Nephron (organoid): ENCODE measurements around the gene ZGPAT.

Source experiments
- H3K27ac Mint-ChIP-seq, 3 experiments: 2 replicates each; pipeline ENCODE4 v1.8.0; 2020; ENCODE audit warnings: mixed read lengths in 3 of 3, mild to moderate bottlenecking in 2 of 3, moderate library complexity in 1 of 3
- H3K27me3 Mint-ChIP-seq: 2 replicates; pipeline ENCODE4 v1.8.0; 2021; ENCODE audit warnings: low read depth, mild to moderate bottlenecking, moderate library complexity, mixed read lengths
- H3K36me3 Mint-ChIP-seq: 2 replicates; pipeline ENCODE4 v1.8.0; 2020; ENCODE audit warnings: low read depth, mixed read lengths
- H3K4me1 Mint-ChIP-seq: 2 replicates; pipeline ENCODE4 v1.8.0; 2020; ENCODE audit warnings: mixed read lengths
- H3K4me3 Mint-ChIP-seq, 3 experiments: 2 replicates each; pipeline ENCODE4 v1.8.0; 2020; ENCODE audit warnings: mild to moderate bottlenecking in 3 of 3, mixed read lengths in 3 of 3, moderate library complexity in 2 of 3
- H3K9me3 Mint-ChIP-seq: 2 replicates; pipeline ENCODE4 v1.8.0; 2020; ENCODE audit warnings: mixed read lengths
- TF ChIP-seq, protein P1 (sequence below), 3 experiments: fragments of 200-600 bp; sonication (generic); IDR thresholded peaks; one replicate each; pipeline ENCODE4 v1.5.0; 2021; ENCODE audit warnings: antibody characterized with exemption in 3 of 3; ENCODE audit not compliant: unreplicated experiment in 3 of 3

Gene ZGPAT

DNA sequence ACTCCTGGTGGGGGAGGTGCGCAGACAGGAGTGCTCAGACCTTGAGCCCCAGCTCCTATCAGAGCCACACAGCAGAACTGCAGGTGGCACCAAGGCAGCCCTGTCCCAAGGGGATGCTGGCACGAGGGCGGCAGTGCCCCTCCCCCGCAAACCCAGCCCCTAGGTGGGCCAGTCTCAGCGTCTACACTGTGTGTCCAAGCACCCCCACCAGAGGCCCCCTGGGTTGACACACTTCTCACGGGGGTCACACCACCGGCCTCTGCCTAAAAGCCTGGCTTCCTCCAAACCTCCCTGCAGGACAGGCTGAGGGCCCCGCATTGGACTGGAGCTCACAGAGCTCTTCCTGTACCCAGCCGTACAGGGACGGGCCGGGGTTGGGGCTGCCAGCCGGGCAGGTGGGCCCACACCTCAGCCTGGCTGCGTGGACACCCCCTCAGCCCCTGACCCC is 39.8 kb downstream of the ZGPAT start:
- H3K4me1 Mint-ChIP-seq = peaks cover 4% of the 10 kb centered on the region
- no peaks in the 10 kb centered on the region for H3K9me3 Mint-ChIP-seq
- TF ChIP-seq, protein P1, sequence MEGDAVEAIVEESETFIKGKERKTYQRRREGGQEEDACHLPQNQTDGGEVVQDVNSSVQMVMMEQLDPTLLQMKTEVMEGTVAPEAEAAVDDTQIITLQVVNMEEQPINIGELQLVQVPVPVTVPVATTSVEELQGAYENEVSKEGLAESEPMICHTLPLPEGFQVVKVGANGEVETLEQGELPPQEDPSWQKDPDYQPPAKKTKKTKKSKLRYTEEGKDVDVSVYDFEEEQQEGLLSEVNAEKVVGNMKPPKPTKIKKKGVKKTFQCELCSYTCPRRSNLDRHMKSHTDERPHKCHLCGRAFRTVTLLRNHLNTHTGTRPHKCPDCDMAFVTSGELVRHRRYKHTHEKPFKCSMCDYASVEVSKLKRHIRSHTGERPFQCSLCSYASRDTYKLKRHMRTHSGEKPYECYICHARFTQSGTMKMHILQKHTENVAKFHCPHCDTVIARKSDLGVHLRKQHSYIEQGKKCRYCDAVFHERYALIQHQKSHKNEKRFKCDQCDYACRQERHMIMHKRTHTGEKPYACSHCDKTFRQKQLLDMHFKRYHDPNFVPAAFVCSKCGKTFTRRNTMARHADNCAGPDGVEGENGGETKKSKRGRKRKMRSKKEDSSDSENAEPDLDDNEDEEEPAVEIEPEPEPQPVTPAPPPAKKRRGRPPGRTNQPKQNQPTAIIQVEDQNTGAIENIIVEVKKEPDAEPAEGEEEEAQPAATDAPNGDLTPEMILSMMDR (IDR thresholded peaks at IDR 0.05; ENCODE audit: unreplicated experiment in 3 of 3) = no peak
- H3K36me3 Mint-ChIP-seq = peaks cover 24% of the 10 kb centered on the region
- no peaks in the 10 kb centered on the region for H3K27me3 Mint-ChIP-seq
- H3K4me3 Mint-ChIP-seq = no peak overlapping the region
- H3K27ac Mint-ChIP-seq = no peak overlapping the region

DNA sequence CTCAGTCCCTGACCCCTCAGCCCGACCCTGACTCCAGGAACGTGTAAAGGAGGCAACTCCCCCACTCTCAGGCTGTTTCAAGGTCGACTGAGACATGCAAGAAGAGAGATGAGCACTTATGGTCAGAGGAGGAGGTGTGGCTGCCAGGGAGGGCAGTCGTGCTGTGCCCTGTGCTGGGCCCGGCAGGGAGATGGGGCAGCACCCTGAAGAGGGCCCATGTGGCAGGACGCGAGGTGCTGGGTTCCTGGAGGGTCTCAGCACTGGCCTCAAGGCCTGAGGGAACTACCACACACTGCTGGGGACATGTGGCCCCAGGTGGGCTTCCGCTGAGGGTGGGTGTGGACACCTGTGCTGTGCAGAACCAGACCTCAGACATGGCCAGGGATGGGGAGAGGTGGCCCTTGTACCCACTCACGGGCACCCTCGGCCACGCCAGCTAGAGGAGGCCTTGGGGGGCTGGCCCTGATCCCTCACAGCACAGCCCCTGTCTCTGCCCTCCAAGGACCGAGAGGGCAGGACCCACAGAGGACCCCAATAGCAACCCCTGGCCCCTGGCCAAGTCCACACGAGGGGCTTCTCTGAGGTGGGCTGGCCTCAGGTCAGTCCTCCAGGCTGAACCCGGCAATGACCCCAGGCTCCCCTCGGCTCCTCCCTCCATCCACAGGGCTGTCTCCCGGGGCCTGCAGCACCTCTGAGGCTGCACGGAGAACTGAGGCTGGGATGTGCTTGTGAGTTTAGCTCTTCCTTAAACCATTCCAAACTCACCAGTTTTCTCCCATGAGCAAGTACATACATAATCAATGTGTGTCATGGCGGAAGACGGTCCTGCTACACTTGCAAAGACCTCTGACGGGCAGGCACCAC is 40.5 kb downstream of the ZGPAT start:
- TF ChIP-seq, protein P1 (IDR thresholded peaks at IDR 0.05; ENCODE audit: unreplicated experiment in 3 of 3) = no peak
- H3K4me3 Mint-ChIP-seq = peak overlapping the region in 1 of 3 experiments; percentile 38
- H3K4me1 Mint-ChIP-seq = peaks cover 4% of the 10 kb centered on the region
- H3K36me3 Mint-ChIP-seq = peaks cover 23% of the 10 kb centered on the region
- peak overlapping the region in 1 of 3 experiments; percentile 28 for H3K27ac Mint-ChIP-seq
- no peaks in the 10 kb centered on the region for H3K9me3 Mint-ChIP-seq
- H3K27me3 Mint-ChIP-seq = no peaks in the 10 kb centered on the region

DNA sequence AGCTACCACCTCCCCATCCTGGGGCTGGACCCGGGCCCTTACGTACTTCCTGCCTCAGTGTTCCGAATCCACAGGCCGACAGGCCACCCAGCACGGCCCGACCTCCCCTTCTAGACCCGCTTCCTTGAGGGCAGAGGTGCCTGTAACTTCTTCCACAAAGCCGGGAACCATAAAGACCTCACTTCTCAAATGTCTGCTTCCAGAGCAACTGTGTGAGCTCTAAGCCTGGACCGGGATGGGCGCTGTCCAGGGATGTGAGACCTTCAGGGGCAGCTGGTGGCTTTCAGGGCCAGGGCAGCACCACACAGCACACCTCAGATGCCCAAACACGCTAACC is 41.1 kb downstream of the ZGPAT start:
- Mint-ChIP-seq H3K9me3 (no peaks in the 10 kb centered on the region), H3K27ac (peak overlapping the region in 1 of 3 experiments; percentile 28), H3K4me1 (peaks cover 4% of the 10 kb centered on the region), H3K36me3 (peaks cover 17% of the 10 kb centered on the region), H3K4me3 (no peak overlapping the region), H3K27me3 (no peaks in the 10 kb centered on the region)
- TF ChIP-seq, protein P1 (IDR thresholded peaks at IDR 0.05; ENCODE audit: unreplicated experiment in 3 of 3) = no peak

DNA sequence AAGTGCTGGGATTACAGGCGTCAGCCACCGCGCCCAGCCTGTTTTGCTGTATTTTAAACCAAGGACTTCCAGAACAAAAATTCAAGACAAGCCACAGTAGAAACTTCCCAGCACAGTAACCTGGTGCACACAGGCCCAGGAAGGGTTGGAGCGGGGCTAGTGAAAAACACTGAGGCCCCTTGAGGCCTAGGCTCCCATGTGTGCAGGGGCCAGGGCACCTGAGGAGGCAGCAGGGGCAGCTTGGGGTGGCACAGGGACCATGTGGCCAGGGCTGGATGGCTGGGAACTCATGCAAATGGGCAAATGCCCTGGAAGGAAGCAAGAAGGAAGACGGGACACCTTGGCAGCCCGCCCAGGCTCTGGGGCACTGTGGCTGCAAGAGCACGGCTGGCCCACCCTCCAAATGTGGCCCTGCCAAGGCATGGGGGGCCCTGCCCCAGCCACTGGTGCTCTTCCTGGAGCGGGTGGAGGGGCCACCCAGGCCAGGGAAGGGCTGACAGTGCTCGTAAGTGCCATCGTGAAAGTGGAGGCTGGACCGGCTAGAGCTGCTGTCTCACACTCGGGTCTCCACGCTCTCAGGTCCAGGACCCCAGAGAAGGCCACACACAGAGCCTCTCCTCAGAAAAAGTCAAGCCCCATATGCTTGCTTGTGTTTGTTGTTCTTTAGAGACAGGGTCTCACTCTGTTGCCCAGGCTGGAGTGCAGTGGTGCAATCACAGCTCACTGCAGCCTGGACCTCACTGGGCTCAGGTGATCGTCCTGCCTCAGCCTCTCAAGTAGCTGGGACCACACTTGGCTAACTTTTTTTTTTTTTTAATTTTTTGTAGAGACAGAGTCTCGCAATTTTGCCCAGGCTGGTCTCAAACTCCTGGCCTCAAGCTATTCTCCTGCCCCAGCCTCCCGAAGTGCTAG is 42.0 kb downstream of the ZGPAT start:
- Mint-ChIP-seq H3K27me3 (no peaks in the 10 kb centered on the region), H3K9me3 (no peaks in the 10 kb centered on the region), H3K36me3 (peaks cover 15% of the 10 kb centered on the region), H3K4me1 (peaks cover 4% of the 10 kb centered on the region), H3K27ac (no peak overlapping the region), H3K4me3 (no peak overlapping the region)
- TF ChIP-seq, protein P1 (IDR thresholded peaks at IDR 0.05; ENCODE audit: unreplicated experiment in 3 of 3) = no peak

DNA sequence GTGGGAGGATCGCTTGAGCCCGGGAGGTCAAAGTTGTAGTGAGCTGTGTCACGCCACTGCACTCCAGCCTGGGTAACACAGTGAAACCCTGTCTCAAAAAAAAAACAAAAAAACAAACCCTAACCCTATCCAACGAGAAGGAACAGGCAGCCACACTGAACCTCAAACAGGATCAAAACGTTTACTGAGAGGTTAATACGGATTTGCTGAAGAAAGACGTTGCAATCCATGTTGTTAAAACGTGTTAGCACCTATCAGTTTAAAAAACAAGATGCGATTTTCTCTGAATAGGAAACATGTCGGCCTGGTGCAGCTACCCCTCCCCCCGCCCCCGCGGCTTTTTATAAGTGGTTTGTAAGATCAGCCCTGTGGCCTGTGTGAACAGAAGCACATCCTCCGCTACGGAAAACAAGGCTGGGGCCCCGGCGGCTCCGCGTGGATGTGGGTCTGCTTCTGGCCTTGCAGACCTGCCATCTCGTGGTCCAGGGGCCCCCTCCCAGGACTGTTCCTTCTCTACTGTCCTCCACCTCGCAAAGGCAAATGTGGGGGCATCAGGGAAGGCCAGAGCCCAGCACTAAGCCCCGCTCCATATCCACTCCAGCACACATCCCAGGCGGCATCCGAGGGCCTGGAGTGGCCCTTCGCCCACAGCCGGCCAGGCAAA is 43.1 kb downstream of the ZGPAT start:
- H3K27ac Mint-ChIP-seq = no peak overlapping the region
- H3K27me3 Mint-ChIP-seq = no peaks in the 10 kb centered on the region
- H3K9me3 Mint-ChIP-seq = no peaks in the 10 kb centered on the region
- H3K4me1 Mint-ChIP-seq = no peaks in the 10 kb centered on the region
- no peak overlapping the region for H3K4me3 Mint-ChIP-seq
- peaks cover 11% of the 10 kb centered on the region for H3K36me3 Mint-ChIP-seq
- TF ChIP-seq, protein P1 (IDR thresholded peaks at IDR 0.05; ENCODE audit: unreplicated experiment in 3 of 3) = no peak
